NB4 (cell line): Measurements from ENCODE around the gene PHF2.

Experiments used
- CTCF ChIP-seq: IDR thresholded peaks from one replicate; pipeline ENCODE4 v1.5.1; 2012; ENCODE audit warnings: low read depth, low read length
- MAX ChIP-seq: IDR thresholded peaks from 2 replicates; pipeline ENCODE4 v1.6.1; 2011; ENCODE audit warnings: low read depth, low read length
- MYC ChIP-seq: IDR thresholded peaks from 2 replicates; pipeline ENCODE4 v1.6.1; 2011; ENCODE audit warnings: low read depth, low read length
- POLR2A ChIP-seq: IDR thresholded peaks from 2 replicates; pipeline ENCODE4 v1.6.1; 2011; ENCODE audit warnings: mild to moderate bottlenecking; ENCODE audit not compliant: insufficient read length; ENCODE audit errors: extremely low read depth

- TF ChIP-seq CTCF = no peak
- TF ChIP-seq POLR2A = no peak
- TF ChIP-seq MYC = no peak
- no peak for TF ChIP-seq MAX
These were observed 17.8 kb downstream of the PHF2 start for GRCh38 chr9:93594041-93594756.
